GM21526 (cell line): ENCODE results near the gene RHOU.

Source experiments
- ATAC-seq: cut with Tn5 transposase; IDR thresholded peaks from one replicate; pipeline ENCODE4 v1.9.1; 2021; ENCODE audit warnings: moderate library complexity; ENCODE audit not compliant: unreplicated experiment, low FRiP score

Gene RHOU

DNA sequence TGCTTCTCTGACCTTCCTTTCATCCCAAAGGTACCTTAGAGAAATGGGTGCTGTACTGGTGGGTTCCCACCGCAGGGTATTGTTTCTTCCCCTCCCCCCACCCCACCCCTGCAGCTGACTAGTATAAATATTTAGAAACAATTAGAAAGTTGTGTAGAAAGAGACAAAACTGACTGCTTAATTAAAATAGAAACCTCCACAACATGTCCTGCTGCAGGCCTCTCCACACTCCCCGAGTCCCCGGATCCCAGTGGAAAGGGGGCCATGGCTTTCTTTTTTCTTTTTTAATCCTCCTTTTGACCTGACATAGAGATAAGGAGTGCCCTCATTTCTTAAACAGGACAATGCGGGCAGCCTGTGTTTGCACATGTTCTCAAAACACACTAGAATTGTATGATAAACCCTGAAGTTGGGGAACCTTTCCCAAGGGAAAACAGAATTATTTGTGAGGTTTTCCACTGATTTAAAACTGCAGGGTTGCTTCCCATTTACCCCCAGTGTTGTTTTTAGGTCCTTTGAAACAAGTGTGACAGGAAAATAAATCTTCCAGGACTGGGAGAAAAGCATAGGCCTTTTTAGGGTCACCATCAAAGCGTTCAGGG, 1.7 kb downstream of the RHOU start:
- ATAC-seq, result no peak

- ATAC-seq, result no peak
Observed at GRCh38 chr1:228737601-228738041, 2.3 kb downstream of the RHOU start.

DNA sequence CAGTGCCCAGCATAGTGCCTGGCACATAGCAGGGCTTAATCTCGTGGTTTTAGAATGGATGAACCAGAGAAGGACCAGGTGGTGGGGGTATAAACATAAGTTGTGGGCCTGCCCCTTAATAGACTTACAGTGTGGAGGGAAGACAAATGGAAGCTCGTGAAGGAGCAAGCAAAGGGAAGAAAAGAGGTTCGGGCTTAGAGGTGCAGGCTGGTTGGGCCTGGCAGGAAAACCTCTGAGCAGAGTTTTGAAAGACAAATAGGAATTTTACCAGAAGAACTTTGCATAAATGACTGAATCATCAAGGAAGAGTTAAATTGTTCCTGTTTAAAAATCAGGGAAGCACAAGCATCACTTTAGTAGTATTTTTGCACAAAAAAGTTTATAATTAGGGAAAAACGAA, 4.5 kb downstream of the RHOU start:
- no peak for ATAC-seq

- ATAC-seq, result no peak
Observed at GRCh38 chr1:228740543-228741317, 5.5 kb downstream of the RHOU start.

DNA sequence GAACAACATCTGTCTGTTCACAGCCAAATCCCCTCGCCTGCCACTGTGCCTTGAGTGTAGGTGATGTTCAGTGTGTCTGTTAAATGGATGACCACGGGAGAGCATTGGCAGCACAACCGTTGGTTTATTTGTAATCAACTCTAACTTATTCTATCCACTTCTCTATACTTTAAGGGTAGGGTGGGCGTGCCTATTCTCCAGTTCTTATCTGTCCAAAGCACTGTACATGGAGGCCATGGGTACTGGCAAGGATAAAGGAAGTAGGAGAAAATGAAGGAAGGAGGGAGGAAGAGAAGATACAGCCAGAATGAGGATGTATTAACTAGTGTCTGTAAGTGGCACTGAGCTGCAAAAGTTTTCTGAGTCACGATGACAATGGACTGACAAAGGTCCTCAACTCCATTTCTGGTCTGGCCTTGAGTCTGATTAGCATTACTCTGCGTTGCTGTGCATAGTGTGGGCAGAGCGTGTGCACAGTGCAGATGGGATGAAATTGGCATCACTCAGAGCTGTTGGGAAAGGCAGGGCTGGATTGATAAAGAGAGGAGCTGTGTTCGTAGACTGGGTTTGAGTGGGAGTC, 7.1 kb downstream of the RHOU start:
- no peak for ATAC-seq

DNA sequence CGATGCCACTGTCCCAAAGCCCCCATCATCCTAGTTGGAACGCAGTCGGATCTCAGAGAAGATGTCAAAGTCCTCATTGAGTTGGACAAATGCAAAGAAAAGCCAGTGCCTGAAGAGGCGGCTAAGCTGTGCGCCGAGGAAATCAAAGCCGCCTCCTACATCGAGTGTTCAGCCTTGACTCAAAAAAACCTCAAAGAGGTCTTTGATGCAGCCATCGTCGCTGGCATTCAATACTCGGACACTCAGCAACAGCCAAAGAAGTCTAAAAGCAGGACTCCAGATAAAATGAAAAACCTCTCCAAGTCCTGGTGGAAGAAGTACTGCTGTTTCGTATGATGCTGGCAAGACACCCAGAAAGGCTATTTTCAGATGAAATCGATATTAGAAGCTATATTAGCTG, 8.1 kb downstream of the RHOU start:
- no peak for ATAC-seq

DNA sequence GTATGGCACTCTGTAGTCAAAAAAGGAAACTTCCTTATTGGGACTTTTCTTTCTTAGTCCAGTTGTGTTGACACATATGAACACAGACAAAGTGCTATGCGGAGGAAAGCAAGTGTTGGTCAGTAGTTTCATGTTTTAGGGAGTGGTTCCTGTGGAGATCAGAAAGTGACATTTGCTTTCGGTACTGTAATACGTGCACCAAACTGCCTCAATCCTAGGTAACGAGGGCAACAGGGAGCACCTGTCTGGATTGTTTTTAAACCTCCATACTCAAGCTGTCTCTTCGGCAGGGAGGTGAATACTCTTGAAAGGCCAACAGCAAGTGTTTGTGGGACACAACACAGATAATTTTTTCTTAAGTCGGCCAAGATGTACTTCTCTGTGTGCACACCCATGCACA, 9.1 kb downstream of the RHOU start:
- no peak for ATAC-seq

GRCh38 chr1:228744918-228745317, 9.6 kb downstream of the RHOU start:
- ATAC-seq, result no peak

DNA sequence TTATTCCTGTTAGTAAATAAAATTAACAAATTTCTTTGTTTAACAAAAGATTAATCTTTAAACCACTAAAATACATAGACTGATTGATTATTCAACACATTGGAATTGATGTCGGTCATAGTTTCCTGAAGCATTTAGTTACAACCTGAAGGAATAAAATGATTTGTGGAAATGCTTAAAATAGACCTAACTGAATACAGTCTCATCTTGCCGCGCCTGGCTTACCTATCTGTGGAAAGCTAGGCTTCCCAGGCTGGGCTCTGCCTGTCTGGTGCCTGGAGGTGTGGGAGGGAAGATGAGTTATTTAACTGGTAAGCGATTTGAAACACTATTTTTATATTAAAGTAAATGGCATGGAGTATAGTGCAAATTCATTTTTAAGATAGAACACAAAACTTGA, 10.2 kb downstream of the RHOU start:
- no peak for ATAC-seq

DNA sequence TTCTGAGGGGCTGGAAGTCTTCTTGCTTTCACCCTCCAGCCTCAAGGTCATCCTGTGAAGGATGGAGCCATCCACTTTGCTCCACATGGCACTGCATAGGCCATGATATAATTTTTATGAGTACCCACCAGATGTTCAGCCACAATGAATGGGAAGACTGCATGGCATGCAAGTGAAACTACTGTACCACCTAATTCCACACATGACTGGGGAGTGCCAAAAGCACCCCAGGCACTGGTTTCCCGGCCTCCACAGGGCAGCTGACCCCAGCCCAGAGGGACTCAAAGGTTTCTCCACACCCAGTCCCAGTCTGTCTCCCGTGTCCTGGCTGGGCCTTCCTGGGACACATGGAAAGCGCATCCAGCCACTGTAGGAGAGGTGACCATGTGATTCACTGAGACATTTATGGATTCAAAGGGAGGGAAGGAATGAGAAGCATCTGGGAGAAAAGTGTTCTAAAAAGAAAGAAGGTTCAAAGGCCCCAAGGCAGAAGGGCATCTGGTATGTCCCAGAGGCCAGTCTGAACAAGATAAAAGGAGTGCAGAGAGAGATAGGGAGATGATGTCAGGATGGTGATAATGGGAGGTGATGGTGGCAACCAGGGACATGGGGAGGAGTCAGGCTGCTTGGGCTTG, 12.1 kb downstream of the RHOU start:
- no peak for ATAC-seq

DNA sequence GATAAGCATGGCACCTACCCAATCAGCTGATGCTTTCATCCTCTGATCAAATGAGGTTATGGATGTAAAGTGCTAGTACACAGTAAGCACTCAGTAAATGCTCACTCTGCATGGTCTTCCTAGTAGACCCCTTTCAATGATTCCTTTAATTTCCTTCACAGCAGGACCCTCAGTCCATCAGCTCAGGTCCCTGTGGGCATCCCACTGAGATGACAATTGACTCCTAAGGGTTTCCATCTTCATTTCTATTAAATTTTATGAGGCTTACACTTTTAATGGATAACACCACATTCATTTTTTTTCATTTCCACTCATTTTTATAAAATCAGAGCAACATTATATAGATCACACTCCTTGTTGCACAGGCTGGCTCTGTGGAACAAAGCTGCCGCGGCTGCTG, 12.8 kb downstream of the RHOU start:
- ATAC-seq, result no peak

DNA sequence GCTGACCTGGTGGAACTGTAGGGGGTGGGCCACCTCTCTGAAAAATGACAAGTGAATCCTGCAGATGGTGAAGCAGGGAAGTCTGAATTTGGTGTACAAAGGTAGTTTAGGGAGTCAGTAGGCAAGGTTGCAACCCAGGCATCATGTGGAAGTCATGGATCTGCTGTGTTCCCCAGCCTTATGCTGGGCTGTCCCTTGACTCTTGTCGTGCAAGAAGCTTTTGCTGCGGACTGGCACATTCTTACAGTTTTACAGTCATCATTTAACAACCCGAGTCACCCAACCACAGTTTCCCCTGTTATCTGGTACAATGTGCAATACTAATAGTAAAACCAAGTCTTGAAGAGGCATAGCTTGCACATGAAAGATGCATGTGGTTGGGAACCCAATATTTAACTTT, 13.2 kb downstream of the RHOU start:
- no peak for ATAC-seq

DNA sequence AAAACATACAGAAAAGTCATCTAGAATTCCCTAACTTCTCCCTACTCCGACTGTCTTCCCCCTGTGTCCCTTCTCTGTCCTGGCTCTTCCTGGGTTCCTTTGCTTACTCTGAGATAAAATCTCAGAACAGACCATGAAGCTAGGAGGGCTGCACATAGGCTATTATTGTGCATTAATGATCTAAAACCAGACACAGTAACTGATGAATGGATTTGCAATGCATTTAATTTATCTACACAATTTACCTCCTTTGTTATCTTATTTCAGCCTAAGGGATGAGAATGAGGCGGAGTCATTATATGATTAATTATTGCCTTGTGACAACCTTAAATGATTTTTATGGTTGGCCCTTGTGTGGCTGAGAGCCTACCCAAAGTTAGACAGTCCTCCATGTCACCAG, 14.5 kb downstream of the RHOU start:
- ATAC-seq, result no peak

DNA sequence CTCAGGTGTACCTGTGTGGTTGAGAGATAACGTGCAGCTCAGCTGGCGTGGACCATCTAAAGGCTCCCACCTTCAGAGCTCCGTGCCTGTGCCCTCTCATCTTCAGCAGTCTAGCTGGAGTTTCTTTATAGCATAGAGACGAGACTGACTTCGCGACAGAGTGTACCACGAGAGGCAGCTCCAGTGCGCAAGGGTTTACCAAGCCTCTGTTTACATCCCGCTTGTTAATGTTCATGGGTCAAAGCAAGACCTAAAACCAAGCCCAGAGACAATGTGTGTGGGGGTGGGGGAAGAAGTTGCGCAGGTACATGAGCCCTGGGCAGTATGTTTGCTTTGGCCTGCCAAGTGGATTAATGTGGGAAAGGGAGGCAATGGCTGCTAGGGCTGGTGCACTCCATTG, 15.6 kb downstream of the RHOU start:
- no peak for ATAC-seq

GRCh38 chr1:228751360-228752098, 16.2 kb downstream of the RHOU start:
- ATAC-seq, result no peak

GRCh38 chr1:228752258-228752657, 17.0 kb downstream of the RHOU start:
- ATAC-seq, result no peak

- ATAC-seq, result no peak
Observed at GRCh38 chr1:228752675-228753265, 17.5 kb downstream of the RHOU start.

- ATAC-seq, result no peak
Observed at GRCh38 chr1:228753287-228753686, 18.0 kb downstream of the RHOU start.

DNA sequence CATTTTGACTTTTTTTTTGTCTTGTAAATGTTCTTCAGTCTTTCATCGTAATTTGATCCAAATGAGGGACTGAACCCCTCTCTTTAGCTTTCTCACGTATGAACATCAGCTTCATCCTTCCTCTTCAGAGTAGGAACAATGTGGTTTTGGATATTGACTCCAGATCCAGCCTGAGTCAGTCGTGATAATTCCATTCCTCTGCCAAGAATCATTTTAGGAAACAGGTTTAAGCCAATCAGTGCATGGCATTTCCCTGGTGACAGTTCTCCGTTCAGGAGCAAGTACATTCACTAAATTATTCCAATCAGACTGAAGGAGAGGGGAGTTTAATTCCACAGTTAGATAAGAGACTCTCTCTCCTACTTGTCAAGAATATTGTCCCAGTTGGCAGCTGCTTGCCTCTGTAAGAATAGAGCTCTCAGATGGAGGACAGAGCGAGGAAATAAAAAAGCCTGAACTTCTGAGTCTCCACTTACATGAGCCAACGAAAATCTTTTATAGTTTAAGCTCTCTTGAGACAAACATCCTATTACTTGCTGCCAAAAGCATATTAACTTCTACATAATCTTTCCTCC, 18.6 kb downstream of the RHOU start:
- no peak for ATAC-seq

DNA sequence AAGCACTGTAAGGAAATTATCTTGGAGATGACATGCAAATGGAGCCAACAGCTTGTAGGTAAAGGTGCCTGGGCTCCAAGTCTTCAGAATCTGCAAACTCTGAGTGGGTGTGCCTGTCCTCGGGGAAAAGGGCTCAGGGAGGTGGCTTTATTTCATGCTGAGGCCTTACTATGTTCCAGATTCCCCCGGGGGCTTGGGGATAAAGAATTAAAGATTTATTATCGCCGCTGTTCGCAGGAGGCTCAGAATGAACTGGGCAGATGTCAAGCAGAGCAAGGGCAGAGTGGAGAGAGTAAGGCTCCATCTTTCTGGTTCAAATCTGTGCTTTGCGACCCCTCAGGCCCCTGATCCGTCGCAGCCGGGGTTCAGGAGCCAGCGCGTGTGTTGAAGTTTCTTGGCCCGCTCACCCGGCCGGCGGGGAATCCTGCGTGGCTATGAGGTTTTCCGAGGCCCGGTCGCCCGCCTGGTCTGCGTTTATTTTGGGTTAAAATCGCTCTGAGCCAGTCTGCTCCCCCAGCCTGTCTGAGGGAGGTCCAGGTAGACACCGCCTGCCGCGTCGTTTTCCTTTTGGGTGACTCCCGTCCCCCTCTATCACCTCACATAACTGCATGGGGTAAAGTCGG, 19.5 kb downstream of the RHOU start:
- no peak for ATAC-seq
